ENCODE measurements around the gene C2orf92.

C2orf92 gene

DNA sequence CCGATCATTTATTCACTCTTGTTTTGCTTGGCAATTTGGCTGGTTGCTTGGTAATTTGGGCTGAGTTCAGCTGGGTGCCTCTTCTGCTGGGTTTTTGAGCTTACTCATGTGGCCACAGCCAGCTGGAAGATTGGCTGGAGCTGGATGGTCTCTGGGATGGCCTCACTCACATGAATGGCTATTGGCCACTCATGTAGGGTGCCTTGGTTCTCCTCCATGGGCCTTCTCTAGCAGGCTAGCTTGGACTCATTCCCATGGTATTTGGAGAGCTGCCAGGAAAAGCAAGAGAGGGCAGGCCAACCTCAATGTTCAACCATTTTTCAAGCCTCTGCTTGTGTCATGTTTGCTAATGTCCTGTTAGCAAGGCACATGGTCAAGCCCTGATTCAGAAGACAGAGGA, 60.7 kb downstream of the C2orf92 start:
- no peak for DNase-seq (ENCODE audit: low read depth in 2 of 2)

DNA sequence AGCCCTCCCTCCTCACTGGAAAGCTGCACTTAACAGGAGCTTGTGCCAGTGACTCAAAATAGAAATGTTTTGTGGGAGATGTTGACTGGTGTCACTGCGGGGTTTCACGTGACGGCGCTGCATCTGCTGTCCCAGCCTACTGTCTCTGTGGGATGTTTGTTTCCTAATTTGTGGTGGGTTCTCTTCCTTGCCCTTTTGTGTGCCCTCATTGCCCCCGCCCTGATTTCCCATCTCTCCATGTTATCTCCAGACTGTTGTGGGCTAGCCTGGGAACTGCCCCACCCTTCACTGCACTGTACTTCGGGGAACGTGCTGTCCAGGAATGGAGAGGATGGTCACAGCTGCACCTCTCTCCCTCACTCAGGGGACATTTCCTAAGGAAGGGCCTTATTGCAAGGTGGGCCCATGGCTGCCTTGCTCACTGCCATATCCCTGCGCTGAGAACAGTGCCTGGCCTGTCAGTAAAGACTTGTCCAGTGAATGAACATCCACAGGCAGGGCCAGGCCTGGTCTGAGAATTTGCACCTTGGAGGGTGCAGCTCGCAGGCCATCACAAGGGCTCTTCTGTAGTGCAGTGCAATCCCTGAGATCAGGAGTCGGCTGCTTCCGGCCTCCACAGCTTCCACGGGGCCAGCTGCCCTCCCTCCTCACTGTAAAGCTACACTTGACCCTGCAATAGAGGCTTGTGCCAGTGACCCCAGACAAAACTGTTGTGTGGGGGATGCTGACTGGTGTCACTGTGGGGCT, 61.9 kb downstream of the C2orf92 start:
- no peak for DNase-seq (ENCODE audit: low read depth in 2 of 2)

DNA sequence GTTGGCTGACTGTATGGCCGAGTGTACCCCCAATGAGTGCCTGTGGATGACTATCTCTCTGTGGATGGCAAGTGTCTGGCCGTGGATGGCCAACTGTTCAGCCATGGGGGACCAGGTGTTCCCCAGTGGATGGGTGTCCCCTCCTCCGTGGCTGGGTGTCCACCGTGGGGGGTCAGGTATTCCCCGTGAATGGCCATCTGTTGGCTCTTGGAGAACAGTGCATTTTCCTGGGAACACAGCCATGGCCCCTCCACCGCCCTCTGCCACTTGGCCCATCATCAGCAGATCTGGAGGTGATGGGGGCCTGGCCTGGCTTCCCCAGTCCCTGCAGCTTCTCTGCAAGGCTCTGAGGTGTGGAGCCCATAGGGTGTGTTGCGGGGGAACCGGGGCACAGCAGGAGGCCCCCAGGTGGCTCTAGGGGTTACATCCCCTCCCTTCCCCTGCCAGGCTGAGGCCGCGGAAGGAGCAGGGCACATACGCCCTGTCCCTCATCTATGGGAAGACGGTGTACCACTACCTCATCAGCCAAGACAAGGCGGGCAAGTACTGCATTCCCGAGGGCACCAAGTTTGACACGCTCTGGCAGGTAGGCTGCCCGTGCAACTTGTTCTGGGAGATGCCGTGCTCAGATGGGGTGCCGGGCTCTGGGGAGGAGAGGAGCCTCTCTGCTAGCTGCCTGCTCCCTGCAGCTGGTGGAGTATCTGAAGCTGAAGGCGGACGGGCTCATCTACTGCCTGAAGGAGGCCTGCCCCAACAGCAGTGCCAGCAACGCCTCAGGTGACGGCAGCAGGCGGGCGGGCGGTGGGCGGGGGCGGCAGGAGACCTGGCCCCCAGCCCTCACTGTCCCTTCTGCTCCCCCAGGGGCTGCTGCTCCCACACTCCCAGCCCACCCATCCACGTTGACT, 63.2 kb downstream of the C2orf92 start:
- no peak for DNase-seq (ENCODE audit: low read depth in 2 of 2)

DNA sequence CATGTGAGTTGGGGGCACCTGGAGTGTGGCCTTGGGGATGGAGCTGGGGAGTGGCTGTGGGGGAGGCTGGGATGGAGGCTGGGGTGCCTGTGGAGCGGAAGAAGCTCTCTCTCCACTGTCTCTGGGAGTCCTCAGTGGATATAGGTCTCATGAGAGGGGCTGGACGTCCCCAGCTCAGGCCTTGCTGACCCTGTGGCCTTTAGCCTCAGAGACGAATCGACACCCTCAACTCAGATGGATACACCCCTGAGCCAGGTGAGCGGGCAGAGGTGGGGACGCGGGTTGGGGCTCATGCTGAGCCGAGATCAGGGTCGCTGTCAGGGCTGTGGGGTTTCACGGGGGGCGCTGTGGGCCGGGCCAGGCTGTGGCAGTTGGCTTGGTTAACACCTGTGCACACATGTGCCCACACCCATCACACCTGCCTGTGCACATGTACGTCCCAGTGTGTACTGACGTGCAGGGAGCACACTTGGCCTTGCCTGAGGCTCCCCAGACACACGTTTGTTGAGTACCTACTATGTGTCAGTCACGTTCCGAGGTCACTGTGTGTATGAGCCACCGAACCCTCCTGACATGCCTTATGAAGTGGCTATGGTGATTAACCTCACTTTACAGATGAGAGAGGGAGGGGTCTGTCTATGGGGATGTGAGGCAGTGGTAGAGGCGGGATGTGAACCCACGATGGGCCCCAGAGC, 64.0 kb downstream of the C2orf92 start:
- DNase-seq (ENCODE audit: low read depth in 2 of 2) = no peak

DNA sequence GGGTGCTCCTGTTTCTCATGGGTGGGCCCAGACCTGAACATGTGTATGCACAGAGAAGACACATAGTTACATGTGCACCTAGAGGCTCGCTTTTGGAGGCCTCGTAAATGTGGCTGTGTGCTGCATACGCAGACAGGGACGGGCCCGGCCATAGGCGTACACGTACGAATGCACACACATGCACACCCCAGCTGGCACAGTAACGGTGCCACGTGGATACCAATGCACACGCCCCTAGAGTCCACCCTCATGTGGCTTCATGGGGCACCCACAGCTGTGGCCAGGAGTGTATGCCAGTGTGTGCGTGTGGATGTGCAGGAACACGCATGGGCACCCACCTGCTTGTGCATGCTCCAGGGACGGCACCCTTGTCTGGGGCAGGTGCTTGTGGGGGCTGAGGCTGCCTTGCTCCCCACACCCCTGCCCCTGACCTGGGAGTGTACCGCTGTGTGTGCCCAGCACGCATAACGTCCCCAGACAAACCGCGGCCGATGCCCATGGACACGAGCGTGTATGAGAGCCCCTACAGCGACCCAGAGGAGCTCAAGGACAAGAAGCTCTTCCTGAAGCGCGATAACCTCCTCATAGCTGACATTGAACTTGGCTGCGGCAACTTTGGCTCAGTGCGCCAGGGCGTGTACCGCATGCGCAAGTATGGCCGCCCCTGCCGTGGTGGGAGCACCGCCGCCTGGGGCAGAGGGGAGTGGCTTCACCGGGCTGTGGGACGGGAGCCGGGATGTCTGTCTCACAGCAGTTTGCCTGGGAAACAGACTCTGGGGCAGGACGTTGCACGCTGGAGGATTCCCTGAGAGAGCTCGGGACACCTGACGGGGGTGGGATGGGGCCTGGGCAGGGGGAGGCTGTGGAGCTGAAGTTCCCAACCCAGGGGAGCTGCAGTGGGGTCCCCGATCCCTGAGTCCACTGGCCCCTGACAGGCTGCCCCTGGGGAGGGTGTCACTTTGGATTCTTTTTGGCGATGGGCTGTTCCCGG, 64.8 kb downstream of the C2orf92 start:
- DNase-seq (ENCODE audit: low read depth in 2 of 2) = no peak

DNA sequence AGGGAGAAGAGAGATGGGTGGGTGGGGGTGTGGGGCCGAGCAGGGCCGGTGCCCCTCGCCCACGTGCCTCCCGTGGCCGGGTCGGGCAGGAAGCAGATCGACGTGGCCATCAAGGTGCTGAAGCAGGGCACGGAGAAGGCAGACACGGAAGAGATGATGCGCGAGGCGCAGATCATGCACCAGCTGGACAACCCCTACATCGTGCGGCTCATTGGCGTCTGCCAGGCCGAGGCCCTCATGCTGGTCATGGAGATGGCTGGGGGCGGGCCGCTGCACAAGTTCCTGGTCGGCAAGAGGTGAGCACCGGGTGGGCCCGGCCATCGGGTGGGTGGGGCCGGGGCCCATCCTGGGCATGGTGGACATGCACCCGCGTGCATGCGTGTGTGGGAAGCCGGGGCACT, 65.6 kb downstream of the C2orf92 start:
- DNase-seq (ENCODE audit: low read depth in 2 of 2) = no peak

DNA sequence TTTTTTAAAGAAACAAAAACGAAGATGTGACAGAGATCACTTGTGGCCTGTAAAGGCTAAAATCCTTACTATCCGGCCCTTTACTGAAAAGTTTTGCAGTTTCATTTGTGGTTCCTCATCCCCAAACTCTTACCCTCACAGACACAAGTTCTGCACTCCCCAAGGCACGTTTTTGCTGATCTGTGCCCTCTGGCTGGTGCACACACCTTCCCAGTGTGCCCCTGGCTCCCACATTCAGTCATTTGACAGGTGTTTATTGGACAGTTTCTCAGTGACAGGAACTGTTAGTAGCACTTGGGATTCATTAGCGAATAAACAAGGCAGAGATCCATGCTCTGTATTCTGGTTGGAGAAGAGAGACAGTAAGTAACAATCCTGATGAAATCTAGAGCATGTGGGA, 66.7 kb downstream of the C2orf92 start:
- DNase-seq (ENCODE audit: low read depth in 2 of 2) = no peak

DNA sequence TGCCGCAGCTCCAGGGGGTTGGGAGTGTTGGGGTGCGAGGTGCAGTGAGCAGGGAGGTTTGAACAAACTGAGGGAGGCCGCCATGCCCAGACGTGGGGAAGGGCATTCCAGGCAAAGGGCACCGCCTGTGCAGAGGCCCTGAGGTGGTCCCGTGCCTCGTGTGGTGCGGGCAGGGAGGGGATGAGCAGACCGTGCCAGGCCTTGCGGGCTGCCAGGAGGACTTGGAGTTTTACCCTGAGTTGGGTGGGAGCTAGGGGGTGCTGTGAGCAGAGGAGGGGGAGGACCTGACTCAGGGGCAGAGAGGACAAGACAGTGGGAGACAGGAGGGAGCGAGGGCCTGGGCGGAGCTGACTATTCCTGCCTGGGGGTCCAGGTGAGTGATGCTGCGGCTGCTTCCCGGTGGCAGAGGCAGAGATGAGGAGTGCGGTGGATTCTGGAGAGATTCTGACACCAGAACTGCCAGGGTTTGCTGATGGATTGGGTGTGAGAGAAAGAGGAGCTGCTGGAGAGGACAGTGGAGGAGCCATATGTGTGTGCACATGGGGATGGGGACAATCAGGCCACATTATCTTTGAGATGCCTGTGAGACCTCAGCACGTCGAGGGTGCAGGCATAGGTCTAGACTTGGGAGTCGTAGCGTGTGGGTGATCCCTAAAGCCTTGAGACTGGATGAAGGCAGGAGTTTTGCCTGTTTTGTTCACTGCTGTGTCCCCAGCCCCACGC, 67.3 kb downstream of the C2orf92 start:
- no peak for DNase-seq (ENCODE audit: low read depth in 2 of 2)

DNA sequence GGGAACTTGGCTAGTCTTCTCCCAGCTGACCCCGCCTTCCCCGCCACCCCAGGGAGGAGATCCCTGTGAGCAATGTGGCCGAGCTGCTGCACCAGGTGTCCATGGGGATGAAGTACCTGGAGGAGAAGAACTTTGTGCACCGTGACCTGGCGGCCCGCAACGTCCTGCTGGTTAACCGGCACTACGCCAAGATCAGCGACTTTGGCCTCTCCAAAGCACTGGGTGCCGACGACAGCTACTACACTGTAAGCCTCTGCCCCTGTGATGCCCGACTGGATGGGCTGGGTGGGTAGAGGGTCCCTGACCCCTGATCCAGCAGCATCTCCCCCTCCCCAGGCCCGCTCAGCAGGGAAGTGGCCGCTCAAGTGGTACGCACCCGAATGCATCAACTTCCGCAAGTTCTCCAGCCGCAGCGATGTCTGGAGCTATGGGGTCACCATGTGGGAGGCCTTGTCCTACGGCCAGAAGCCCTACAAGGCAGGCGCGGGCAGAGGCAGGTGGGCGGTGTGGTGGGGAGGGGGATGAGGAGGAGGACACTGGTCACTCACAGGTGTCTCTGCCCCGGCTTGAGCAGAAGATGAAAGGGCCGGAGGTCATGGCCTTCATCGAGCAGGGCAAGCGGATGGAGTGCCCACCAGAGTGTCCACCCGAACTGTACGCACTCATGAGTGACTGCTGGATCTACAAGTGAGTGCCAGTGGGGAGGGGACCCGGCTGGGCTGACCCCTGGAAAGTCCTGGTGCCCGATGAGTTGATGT, 68.1 kb downstream of the C2orf92 start:
- DNase-seq (ENCODE audit: low read depth in 2 of 2) = no peak

DNA sequence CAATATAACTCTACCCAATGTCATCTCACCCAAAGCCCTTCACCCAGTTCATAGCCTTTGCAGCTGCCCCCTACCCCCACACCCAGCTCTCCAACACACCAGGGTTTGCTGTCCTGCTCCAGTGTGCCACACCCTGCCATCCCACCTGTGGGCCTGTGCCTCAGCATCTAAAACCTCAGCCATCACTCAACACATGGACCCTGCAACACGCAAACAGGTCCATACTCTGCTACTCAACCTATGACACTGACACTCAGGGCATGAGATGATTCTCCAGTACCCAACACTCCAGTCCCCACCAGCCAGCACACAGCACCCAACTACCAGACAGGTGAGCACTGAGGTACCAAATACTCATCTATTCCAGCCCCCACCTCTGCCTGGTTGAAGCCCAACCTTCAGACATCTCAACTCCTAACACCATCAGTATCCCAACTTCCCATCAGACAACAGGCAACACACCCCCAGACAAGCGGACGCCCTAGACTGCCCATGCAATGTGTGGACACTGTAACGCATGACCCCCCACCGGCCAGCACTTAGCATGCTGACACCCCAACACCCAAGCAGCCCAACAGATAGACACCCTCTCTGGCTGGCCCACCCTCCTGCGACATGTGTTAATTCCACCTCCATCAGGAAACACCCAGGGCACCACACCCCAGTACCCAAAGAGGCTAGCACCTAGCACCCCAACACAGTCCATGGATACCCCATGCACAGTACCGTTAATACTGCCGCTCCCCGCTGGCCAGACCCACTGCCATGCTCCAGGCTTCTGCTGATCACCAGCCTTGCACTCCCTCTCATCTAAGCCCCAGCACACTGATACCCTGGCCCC, 68.9 kb downstream of the C2orf92 start:
- DNase-seq (ENCODE audit: low read depth in 2 of 2) = no peak

DNA sequence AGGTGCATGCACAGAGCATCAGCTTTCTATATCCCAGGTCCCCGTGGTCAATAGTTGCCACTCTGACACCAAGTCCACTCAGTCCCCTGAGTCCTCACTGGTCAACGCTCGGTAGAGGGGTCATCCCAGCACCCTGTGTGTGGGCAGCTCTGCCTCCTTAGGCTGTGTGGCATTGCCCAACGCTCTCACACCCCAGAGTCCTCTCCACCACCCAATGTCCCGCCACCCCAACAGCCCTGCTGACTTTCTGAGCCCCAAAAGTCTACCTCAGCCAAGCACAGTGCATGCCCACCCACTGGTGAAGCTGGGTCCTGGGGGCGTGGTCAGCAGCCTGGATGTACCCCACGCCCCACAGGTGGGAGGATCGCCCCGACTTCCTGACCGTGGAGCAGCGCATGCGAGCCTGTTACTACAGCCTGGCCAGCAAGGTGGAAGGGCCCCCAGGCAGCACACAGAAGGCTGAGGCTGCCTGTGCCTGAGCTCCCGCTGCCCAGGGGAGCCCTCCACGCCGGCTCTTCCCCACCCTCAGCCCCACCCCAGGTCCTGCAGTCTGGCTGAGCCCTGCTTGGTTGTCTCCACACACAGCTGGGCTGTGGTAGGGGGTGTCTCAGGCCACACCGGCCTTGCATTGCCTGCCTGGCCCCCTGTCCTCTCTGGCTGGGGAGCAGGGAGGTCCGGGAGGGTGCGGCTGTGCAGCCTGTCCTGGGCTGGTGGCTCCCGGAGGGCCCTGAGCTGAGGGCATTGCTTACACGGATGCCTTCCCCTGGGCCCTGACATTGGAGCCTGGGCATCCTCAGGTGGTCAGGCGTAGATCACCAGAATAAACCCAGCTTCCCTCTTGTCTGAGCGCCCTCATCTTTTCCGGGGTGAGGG, 69.7 kb downstream of the C2orf92 start:
- DNase-seq (ENCODE audit: low read depth in 2 of 2) = no peak

DNA sequence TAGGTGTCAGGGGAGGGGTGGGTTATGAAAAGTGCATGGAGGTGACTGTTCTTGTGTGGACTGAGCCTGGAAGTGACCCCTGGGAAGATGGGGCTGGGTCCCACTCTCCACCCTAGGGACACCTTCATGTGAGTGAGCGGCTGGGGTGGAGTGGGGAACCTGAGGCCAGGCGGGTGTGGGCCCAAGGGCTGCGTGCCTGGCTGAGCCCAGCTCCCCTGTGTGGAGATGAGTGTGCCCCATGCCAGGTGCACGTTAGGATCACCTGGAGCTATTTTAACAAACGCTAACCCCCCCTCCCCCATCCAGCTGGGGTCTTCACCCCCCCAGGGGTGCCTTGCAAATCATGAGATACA, 70.4 kb downstream of the C2orf92 start:
- no peak for DNase-seq (ENCODE audit: low read depth in 2 of 2)

DNA sequence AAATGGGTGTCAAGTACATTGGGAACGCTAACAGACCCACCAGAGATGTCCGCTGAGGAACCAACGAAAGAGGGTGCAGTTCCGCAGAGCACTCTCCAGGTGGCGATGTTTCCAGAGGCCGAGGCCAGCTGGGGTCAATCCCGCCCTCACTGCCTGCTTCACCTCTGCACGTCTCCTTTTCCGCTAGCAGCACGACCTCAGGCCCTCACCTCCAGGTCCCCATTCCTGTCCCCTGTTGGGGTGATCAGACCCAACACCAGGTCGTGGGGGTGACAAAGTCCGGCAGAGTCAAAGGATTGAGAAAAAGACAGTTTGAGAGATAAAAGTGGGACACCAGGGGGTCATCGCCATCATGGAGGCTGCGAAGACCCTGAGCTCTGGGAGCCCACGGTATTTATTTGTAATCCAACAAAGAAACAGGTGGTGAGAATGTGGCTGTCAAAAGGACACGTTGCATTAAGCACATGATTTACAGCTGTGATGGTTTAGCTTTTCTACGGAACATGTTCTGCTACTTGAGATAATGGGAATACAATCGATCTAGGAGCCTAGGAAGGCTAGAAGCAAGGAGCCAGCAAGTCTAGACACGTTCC, 71.2 kb downstream of the C2orf92 start:
- no peak for DNase-seq (ENCODE audit: low read depth in 2 of 2)

DNA sequence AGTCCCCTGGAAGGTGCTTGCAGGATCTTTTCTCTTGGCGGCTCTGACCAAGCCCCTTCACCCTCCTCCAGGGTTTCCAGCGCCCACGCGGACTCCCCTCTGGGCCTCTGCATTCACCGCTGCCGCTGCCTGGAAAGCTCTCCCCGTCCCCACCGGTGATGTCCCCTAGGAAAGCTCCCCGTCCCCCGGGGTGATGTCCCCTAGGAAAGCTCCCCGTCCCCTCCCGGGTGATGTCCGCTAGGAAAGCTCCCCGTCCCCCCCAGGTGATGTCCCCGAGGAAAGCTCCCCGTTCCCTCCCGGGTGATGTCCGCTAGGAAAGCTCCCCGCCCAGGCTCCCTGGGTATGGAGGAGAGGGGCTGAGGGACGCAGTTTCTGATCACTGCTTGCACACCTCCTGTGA, 71.7 kb downstream of the C2orf92 start:
- no peak for DNase-seq (ENCODE audit: low read depth in 2 of 2)

DNA sequence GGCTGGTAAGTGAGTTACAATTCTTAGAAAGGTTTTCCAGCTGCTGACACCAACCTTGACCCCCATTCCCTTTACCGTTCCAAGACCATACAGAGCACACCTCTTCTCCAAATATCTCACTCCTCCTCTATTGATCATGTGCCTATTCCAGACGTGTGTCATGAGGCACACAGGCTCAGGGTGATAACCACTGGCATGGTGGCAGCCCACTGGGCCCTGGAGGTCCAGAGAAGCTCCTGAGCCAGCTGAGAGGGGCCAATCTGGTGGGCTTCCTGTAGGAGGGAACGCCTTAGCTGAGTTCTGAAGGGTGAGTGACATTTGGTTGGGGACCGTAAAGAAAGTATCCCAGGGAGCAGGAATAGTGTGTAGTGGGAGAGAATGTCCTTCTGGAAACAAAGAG, 72.2 kb downstream of the C2orf92 start:
- DNase-seq (ENCODE audit: low read depth in 2 of 2) = no peak

DNA sequence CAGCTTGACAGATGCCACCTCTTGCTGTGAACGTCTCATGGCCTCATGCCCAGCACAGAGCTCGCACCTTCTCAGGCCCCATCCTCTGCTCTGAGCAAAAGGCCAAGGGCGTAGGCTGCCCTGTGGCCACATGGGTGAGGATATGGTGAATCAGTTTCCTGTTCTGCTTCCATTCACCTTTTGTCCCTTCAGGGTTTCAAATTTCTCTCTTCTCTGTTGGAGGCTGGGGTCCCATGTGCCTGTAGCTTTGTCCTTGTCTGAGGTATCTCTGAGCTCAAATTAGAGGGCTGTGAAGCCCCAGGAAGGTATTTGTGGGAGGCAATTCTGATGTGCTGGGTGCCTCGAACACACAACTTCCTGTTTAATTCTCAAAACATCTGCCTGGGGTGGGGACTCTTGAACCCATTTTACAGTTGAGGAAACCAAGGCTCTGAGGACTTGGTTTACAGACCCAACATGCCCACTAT, 72.9 kb downstream of the C2orf92 start:
- DNase-seq (ENCODE audit: low read depth in 2 of 2) = no peak

DNA sequence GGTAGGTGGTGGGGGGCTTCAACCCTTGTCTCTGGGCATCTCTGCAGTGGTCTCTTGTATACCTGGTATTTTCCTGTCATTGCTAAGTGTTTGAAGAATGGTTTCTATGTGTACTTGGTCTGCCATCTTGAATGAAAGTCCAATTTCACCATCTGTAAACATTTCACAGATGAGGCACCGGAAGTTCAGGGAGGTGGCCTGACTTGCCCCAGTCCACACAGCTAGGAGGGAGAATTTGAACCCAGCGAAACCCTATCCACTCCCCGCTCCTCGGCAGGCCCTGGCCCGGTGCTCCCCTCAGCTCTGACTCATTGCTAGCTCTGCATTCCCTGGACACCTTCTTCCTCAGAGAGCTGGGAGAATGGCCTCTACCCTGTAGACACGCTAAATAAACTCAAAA, 74.4 kb downstream of the C2orf92 start:
- DNase-seq (ENCODE audit: low read depth in 2 of 2) = no peak

Data from stimulated activated CD4-positive, alpha-beta T cell treated with anti-CD3 and anti-CD28 coated beads, Interleukin-12 subunit alpha, Interleukin-12 subunit beta, amount 100 ng/mL, for 24 hours (primary cell).